ENCODE measurements around the gene NAALADL1.

DNA sequence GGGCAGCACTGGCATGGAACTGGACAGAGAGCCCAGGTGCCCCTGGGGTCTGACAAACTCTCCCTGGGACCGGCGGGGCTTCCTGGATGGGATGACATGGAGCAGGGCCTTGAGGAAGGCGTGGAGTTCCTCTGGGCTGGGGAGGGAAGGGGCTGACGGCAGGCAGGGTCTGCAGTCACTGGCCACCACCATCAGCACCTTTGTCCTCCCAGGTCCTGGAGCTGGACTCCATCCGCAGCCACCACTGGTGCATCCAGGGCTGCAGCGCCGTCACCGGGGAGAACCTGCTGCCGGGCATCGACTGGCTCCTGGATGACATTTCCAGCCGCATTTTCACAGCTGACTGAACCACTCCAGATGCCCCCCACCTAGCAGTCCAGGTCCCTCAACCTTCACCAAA, 36.8 kb downstream of the NAALADL1 start:
- TF ChIP-seq POLR2A (IDR thresholded peaks at IDR 0.05; ENCODE audit: low read length) (no peak), GATA1 (IDR thresholded peaks at IDR 0.05; ENCODE audit: low read depth, low read length) (no peak)

Measured in erythroblast (primary cell).